HepG2 (cell line): ENCODE results near the gene CLPTM1. TPM values are rescaled to one million over a fixed set of nuclear protein-coding genes. Genes with fewer than 3 reads are reported as not detected.

Experiments used
- CCAR2 ChIP-seq: fragments of 200-400 bp; formaldehyde crosslinking; optimal IDR thresholded peaks from 2 replicates; pipeline ENCODE3; 2018; ENCODE audit warnings: low read depth, mild to moderate bottlenecking, low read length, moderate library complexity
- DMAP1 ChIP-seq: IDR thresholded peaks from 2 replicates; pipeline ENCODE4 v1.6.1; 2016
- DNMT1 ChIP-seq: sonication (generic); formaldehyde crosslinking; IDR thresholded peaks from 2 replicates; pipeline ENCODE4 v1.5.1; 2020; ENCODE audit warnings: mild to moderate bottlenecking, missing genetic modification reagents
- DR1 ChIP-seq: sonication (generic); formaldehyde crosslinking; IDR thresholded peaks from 2 replicates; pipeline ENCODE4 v1.8.0; 2021; ENCODE audit warnings: mild to moderate bottlenecking, missing genetic modification reagents, inconsistent platforms
- GLMP ChIP-seq: sonication (generic); formaldehyde crosslinking; IDR thresholded peaks from 2 replicates; pipeline ENCODE4 v1.9.0; 2021; ENCODE audit warnings: missing genetic modification reagents, mild to moderate bottlenecking, borderline replicate concordance
- NR1H2 ChIP-seq: sonication (generic); formaldehyde crosslinking; IDR thresholded peaks from 2 replicates; pipeline ENCODE4 v1.8.1; 2022; ENCODE audit warnings: low read depth, missing genetic modification reagents, borderline replicate concordance
- NR2C2 ChIP-seq: sonication (generic); formaldehyde crosslinking; IDR thresholded peaks from 2 replicates; pipeline ENCODE4 v1.4.0; 2020; ENCODE audit warnings: missing genetic modification reagents, mild to moderate bottlenecking, moderate library complexity, borderline replicate concordance
- PHB2 ChIP-seq: fragments of 450-650 bp; IDR thresholded peaks from 2 replicates; pipeline ENCODE4 v1.6.1; 2018; ENCODE audit not compliant: partially characterized antibody
- RBM22 ChIP-seq: fragments of 200-400 bp; formaldehyde crosslinking; optimal IDR thresholded peaks from 2 replicates; pipeline ENCODE3; 2017; ENCODE audit warnings: mild to moderate bottlenecking, low read length, moderate library complexity
- TARDBP ChIP-seq: sonication (generic); formaldehyde crosslinking; IDR thresholded peaks from 2 replicates; pipeline ENCODE4 v1.8.0; 2022; ENCODE audit warnings: mild to moderate bottlenecking, missing genetic modification reagents
- TRAFD1 ChIP-seq: sonication (generic); formaldehyde crosslinking; IDR thresholded peaks from 2 replicates; pipeline ENCODE4 v1.5.1; 2020; ENCODE audit warnings: missing genetic modification reagents, mild to moderate bottlenecking, borderline replicate concordance
- U2AF1 ChIP-seq: fragments of 200-400 bp; formaldehyde crosslinking; optimal IDR thresholded peaks from 2 replicates; pipeline ENCODE3; 2017; ENCODE audit warnings: mild to moderate bottlenecking, low read depth, low read length
- ZFP36L2 ChIP-seq: sonication (generic); formaldehyde crosslinking; IDR thresholded peaks from 2 replicates; pipeline ENCODE4 v1.4.0; 2020; ENCODE audit warnings: missing genetic modification reagents
- ZNF124 ChIP-seq: sonication (generic); formaldehyde crosslinking; IDR thresholded peaks from 2 replicates; pipeline ENCODE4 v1.4.0; 2020; ENCODE audit warnings: missing genetic modification reagents
- ZNF652 ChIP-seq: IDR thresholded peaks from 2 replicates; pipeline ENCODE4 v1.6.1; 2016; ENCODE audit warnings: low read depth, borderline replicate concordance
- ZNF713 ChIP-seq: sonication (generic); formaldehyde crosslinking; IDR thresholded peaks from 2 replicates; pipeline ENCODE4 v1.4.0; 2020; ENCODE audit warnings: mild to moderate bottlenecking, missing genetic modification reagents
- polyA plus RNA-seq, 8 experiments: library from polyadenylated mRNA; depleted of rRNA in 3 of 8; stranded (reverse) in 7 of 8; unstranded in 1 of 8; fragments of >200 nt; fragmentation: Illumina TruSeq in 4 of 8; extraction: Trizol in 4 of 8; gene quantifications; 2 replicates each; pipeline versions ENCODE4 v1.2.1 to v1.2.3, GENCODE V29; 2011 to 2016; ENCODE audit warnings: low read depth in 4 of 8, missing spikeins in 1 of 8, mixed read lengths in 1 of 8; ENCODE audit not compliant: insufficient read depth in 1 of 8
- total RNA-seq, 5 experiments: library from RNA; depleted of rRNA; stranded (reverse); fragments of >200 nt; fragmentation: Illumina TruSeq; extraction: Trizol; gene quantifications; 2 replicates each; pipeline ENCODE4 v1.2.3, GENCODE V29; 2016; ENCODE audit warnings: low read depth in 1 of 5
- TF ChIP-seq, protein P1 (sequence below): IDR thresholded peaks from 2 replicates; pipeline ENCODE4 v1.6.1; 2016; ENCODE audit warnings: missing compliant biosample characterization, missing genetic modification reagents, borderline replicate concordance
- TF ChIP-seq, protein P2 (sequence below): sonication (generic); formaldehyde crosslinking; IDR thresholded peaks from 2 replicates; pipeline ENCODE4 v1.4.0; 2020; ENCODE audit warnings: missing genetic modification reagents
- TF ChIP-seq, protein P3 (sequence below): sonication (generic); formaldehyde crosslinking; IDR thresholded peaks from 2 replicates; pipeline ENCODE4 v1.5.1; 2020; ENCODE audit warnings: mild to moderate bottlenecking, missing genetic modification reagents, moderate library complexity
- TF ChIP-seq, protein P4 (sequence below): sonication (generic); formaldehyde crosslinking; IDR thresholded peaks from 2 replicates; pipeline ENCODE4 v1.8.0; 2022; ENCODE audit warnings: missing genetic modification reagents, mild to moderate bottlenecking, inconsistent platforms, borderline replicate concordance

The CLPTM1 gene
- total and polyA plus RNA-seq, 2 of the 13 experiments (the other 11 are each of a cell fraction or from before 2014, with no cell fraction given): 34.9 to 42.8 TPM

DNA sequence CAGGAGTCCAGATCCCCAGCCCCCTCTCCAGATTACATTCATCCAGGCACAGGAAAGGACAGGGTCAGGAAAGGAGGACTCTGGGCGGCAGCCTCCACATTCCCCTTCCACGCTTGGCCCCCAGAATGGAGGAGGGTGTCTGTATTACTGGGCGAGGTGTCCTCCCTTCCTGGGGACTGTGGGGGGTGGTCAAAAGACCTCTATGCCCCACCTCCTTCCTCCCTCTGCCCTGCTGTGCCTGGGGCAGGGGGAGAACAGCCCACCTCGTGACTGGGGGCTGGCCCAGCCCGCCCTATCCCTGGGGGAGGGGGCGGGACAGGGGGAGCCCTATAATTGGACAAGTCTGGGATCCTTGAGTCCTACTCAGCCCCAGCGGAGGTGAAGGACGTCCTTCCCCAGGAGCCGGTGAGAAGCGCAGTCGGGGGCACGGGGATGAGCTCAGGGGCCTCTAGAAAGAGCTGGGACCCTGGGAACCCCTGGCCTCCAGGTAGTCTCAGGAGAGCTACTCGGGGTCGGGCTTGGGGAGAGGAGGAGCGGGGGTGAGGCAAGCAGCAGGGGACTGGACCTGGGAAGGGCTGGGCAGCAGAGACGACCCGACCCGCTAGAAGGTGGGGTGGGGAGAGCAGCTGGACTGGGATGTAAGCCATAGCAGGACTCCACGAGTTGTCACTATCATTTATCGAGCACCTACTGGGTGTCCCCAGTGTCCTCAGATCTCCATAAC, 49.6 kb upstream of the CLPTM1 start, which contains the start of gene APOE (continued):
- TF ChIP-seq GLMP (CRISPR knock-in tag): no peak
- TF ChIP-seq, protein P1, sequence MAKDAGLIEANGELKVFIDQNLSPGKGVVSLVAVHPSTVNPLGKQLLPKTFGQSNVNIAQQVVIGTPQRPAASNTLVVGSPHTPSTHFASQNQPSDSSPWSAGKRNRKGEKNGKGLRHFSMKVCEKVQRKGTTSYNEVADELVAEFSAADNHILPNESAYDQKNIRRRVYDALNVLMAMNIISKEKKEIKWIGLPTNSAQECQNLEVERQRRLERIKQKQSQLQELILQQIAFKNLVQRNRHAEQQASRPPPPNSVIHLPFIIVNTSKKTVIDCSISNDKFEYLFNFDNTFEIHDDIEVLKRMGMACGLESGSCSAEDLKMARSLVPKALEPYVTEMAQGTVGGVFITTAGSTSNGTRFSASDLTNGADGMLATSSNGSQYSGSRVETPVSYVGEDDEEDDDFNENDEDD (CRISPR knock-in tag): 0 out of 2 replicates have a peak, but pooled peaks have one; percentile 17
- TF ChIP-seq CCAR2: no peak
- TF ChIP-seq NR2C2 (CRISPR knock-in tag): peak; percentile 58; the same call in 1 of the 2 replicates
- TF ChIP-seq U2AF1: no peak
- TF ChIP-seq ZNF713: no peak
- TF ChIP-seq, protein P2, sequence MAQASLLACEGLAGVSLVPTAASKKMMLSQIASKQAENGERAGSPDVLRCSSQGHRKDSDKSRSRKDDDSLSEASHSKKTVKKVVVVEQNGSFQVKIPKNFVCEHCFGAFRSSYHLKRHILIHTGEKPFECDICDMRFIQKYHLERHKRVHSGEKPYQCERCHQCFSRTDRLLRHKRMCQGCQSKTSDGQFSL (CRISPR knock-in tag): 0 out of 2 replicates have a peak, but pooled peaks have one; percentile 15
- TF ChIP-seq, protein P3, sequence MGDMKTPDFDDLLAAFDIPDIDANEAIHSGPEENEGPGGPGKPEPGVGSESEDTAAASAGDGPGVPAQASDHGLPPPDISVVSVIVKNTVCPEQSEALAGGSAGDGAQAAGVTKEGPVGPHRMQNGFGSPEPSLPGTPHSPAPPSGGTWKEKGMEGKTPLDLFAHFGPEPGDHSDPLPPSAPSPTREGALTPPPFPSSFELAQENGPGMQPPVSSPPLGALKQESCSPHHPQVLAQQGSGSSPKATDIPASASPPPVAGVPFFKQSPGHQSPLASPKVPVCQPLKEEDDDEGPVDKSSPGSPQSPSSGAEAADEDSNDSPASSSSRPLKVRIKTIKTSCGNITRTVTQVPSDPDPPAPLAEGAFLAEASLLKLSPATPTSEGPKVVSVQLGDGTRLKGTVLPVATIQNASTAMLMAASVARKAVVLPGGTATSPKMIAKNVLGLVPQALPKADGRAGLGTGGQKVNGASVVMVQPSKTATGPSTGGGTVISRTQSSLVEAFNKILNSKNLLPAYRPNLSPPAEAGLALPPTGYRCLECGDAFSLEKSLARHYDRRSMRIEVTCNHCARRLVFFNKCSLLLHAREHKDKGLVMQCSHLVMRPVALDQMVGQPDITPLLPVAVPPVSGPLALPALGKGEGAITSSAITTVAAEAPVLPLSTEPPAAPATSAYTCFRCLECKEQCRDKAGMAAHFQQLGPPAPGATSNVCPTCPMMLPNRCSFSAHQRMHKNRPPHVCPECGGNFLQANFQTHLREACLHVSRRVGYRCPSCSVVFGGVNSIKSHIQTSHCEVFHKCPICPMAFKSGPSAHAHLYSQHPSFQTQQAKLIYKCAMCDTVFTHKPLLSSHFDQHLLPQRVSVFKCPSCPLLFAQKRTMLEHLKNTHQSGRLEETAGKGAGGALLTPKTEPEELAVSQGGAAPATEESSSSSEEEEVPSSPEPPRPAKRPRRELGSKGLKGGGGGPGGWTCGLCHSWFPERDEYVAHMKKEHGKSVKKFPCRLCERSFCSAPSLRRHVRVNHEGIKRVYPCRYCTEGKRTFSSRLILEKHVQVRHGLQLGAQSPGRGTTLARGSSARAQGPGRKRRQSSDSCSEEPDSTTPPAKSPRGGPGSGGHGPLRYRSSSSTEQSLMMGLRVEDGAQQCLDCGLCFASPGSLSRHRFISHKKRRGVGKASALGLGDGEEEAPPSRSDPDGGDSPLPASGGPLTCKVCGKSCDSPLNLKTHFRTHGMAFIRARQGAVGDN (CRISPR knock-in tag): peak; percentile 78
- TF ChIP-seq RBM22: peak; percentile 35
- TF ChIP-seq, protein P4, sequence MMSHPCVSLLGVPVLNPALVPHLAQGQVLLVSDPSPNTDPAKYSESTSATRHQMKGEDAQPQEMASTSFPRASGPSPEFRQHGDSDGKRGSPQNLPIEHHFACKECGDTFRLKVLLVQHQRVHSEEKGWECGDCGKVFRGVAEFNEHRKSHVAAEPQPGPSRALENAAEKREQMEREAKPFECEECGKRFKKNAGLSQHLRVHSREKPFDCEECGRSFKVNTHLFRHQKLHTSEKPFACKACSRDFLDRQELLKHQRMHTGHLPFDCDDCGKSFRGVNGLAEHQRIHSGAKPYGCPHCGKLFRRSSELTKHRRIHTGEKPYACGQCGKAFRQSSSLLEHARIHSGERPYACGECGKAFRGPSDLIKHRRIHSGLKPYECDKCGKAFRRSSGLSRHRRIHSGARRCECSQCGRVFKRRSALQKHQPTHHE (CRISPR knock-in tag): no peak
- TF ChIP-seq ZNF652 (CRISPR knock-in tag): no peak
- no peak for TF ChIP-seq ZFP36L2 (CRISPR knock-in tag)
- TF ChIP-seq NR1H2: no peak
- no peak for TF ChIP-seq PHB2
- no peak for TF ChIP-seq ZNF124 (CRISPR knock-in tag)
- 0 out of 2 replicates have a peak, but pooled peaks have one; percentile 44 for TF ChIP-seq TARDBP (CRISPR knock-in tag)
- TF ChIP-seq DMAP1 (CRISPR knock-in tag): peak; percentile 65
- no peak; the same call in 1 of the 2 replicates for TF ChIP-seq DNMT1
- TF ChIP-seq TRAFD1 (CRISPR knock-in tag): no peak
- TF ChIP-seq DR1 (CRISPR knock-in tag): peak; percentile 84
